GM21723 (cell line): ENCODE data around the gene GAK.

Source experiments
- ATAC-seq: cut with Tn5 transposase; IDR thresholded peaks from one replicate; pipeline ENCODE4 v1.9.1; 2021; ENCODE audit warnings: mild to moderate bottlenecking, moderate library complexity; ENCODE audit not compliant: unreplicated experiment

Gene GAK

DNA sequence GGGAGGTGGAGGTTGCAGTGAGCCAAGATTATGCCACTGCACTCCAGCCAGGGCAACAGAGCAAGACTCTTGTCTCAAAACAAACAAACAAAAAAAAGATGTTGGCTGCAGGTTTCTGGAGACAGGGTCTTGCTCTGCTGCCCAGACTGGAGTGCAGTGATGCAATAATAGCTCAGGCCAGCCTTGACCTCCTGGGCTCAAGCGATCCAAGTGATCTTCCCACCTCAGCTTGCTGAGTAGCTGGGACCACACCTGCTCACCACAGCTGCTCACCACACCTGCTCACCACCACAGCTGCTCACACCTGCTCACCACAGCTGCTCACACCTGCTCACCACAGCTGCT, 76.3 kb downstream of the GAK start:
- no peak for ATAC-seq

DNA sequence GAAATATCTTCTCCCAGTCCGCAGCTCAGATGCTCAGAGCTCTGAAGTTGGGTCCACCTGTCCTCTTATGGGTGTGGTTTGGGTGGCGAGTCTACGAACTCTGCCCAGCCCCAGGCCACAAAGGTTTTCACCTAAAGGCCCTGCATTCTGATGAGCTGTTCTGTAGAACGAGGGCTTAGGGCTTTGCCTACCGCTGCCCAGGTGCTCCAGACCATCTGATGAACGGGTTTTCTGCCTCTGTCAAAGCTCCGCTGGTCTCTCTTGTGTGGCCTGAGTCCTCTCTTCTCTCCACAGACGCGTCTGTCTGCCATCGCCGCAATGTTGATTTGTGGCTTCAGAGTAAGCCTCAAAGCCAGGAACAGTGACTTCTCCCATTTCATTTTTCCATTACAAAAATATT, 77.8 kb downstream of the GAK start:
- no peak for ATAC-seq

DNA sequence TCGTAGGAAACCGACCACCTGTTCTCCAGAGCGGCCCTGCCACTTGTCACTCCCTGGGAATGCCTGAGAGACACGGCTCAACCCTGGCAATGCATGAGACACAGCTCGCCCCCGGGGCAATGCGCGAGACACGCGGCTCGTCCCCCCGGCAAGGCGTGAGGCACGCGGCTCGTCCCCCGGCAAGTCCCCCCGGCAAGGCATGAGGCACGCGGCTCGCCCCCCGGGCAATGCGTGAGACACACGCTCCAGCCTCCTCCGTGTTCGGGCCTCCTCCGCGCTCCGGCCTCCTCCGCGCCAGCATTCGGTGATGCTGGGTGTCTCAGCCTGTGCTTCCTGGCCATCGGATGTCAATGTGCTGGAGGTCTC, 78.7 kb downstream of the GAK start:
- no peak for ATAC-seq

DNA sequence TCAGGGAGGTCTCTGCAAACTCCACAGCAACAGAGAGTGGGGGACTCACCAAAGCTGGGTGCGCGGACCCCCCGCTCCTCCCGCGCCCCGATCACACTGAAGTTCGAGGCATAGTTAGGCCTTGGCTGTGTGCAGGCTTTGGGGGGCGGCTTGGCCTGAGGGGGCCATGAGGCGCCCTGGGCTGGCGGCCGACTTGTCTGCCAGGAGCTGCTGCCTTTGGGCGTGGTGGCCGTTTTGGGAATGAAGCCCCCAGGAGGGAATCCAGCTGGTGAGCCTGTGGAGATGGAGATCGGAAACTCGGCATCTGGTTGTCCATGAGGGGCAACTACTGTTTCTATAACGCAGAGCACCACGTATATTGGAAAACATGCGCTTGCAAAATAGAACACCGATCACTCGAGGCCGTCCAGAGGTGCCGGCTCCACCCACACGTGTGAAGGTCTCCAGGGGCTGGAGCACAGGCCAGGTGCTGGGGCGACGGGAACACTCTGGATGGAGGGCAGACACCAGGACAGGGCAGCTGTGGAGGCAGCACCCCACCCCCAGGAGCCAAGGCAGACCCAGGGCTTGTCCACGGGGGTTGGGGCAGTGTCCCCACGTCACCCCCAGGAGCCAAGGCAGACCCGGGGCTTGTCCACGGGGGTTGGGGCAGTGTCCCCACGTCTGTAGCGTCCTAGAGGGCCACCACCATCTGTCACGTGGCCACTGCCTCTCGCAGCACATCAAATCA, 80.2 kb downstream of the GAK start:
- ATAC-seq, result no peak

DNA sequence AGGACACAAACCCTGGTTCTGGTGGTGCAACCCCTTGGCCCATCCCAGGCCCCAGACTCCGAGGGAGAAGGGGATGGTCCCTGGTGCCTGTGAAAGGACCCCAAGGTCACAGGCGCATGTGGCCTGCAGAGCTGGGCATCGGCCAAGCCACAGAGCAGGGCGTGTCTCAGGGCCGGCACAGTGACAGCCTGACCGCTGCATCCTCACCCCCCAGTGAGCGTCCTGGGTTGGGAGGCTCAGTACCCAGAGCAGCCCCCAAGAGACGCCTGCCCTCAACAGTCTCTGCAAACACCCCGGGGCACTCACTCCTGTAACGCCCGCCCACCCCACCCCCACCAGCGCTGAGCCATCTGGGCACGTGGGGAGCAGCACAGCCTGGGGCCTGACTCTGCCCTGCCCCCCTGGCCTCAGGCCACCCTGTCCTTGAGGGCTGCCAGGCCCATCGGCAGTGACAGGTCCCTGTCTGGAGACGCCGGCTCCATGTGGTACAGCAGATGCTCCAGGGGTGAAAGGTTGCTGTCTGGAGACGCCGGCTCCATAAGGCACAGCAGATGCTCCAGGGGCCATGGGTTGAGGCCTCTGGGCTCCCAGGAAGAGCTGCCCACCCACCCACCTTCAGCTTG, 81.7 kb downstream of the GAK start:
- ATAC-seq, result no peak

DNA sequence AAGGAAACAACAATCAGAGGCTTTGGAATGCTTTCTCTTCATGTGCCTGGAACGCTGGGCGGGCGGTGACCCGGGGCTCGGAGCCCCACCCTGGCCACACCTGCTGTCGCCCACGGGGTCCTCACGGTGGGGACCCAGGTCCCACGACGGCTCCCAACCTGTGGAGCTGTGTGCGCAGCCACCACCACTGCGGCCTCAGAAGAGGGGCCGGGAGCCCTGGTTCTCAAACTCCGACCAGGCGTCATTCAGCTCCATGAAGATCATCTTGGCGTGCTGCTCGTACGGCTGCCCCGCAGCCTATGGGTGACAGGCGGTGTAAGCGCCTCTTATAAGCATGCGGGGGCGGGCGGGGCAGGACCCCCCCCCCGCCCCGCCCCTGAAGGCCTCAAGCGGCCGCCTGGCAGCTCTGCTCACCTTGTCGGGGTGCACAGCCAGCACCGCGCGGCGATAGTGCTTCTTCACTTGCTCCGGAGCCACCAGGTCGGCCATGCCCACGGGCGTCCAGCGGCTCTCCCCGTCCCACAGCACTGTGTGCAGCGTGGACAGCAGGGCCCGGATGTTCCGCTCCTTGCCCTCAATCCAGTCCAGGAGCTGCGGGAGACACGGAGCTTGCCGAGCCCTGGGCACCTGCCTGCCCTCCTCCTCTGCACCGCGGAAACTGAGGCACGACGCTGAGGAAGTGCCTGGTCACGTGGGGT, 82.5 kb downstream of the GAK start:
- ATAC-seq, result no peak

DNA sequence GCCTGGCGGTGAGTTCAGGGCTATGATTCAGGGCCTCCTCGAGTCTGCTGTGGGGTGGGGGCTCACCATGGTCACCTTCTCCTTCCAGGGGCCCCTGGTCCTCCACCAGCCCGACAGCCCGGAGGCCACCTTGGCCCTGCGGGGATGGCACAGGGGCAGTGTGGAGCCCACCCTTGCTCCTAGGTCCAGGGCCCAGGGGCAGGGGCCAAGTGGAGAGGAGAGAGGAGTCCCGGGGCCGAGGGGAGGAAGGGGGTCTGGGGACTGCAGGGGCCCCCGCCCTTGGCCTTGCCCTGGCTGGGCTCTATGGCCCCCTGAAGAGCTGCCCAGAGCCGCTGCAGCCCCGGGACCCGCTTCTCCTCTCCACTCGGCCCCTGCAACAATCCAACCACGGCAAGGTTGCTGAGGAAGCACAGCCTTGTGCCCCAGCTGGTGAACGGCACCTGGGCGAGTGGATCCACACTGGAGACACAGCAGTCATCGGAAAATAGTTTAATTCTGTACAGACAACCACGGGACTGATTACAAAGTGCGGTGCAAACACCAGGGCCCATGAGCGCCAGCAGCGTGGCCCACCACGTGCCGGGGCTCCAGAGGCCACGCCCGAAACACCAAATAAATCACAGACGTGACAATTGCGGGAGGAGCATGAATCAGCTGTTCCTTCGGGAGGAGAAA, 83.2 kb downstream of the GAK start:
- no peak for ATAC-seq

DNA sequence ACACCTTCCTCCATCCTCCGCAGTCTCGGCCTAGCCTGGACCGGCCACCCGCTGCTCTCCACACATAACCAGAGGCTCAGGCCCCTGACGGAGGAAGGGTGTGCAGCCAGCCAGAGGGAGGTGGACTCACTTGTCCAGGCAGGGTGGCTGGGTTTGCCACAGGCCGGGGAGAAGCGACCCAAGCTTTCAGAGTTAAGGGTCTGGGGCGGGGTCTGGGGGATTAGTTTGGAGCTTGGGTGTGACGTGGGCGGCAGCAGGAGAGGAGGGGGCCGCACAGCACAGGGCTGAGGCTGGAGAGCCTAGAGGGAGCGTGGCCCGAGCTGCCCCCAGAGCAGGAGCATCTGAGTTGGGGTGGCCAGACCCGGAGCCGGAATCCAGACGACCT, 83.8 kb downstream of the GAK start:
- no peak for ATAC-seq

DNA sequence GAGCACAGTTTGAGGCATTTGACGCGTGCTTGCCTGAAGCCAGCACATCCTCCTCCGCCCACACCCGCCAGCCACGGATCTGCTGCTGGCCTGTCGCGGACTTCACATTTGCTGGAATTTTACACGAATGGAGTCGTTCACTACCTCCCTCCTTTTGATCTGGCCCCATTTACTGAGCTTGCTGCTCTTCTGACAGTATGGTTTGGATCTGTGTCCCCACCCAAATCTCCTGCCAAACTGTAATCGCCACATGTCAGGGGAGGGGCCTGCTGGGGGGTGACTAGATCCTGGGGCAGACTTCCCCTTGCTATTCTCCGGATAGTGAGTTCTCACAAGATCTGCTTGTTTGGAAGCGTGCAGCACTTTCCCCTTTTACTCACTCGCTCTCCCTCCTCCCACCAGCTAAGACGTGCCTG, 86.3 kb downstream of the GAK start:
- ATAC-seq, result no peak

DNA sequence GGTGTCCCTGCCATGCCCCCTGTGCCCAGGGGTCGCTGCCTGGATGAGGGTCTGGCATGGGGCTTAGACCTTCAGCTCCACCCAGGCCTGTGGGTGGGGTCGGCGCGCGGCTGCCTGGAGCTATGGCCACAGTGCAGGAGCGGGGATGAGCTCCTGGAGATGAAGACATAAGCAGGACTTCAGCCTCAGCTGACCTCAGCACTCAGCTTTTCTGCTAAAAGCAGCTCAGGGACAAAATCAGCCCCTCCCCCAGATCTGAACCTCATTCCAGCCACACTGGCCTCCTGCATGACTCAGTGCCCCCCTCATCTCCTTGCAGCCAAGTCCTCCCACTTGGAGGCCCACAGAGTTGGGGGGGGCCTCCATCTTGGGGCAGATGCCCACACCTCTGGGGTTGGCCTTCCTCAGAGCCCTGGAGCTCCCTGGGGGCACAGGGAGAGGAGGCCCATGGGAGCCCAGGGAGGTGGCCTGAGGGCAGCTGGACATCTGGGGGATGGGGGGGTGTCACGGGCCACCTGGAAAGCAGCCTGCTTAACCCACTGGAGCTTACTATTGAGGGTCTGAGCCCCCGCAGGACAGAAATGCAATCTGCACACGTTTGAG, 86.8 kb downstream of the GAK start:
- ATAC-seq, result no peak

DNA sequence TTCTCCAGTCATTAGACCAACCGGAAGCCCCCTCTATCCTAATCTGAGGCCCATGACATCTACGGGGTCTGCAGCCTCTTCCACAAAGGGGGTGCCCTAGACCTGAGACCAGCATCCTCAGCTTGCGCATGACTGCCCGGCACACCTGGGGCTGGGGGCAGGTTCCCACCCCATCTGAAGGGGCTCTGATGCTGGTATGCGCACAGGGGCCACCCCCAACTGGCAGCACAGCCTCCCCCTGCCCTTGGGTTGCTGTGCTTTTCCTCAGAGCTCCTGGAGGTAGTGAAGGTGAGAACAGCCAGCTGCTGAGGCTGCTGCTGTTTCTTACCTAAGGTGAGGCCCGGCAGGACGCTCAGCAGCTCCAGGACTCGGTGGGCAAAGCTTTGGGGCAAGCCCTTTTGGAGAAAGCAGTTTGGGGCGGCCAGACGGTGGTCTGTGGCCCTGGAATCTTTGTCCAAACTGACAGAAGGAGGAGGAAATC, 87.3 kb downstream of the GAK start:
- ATAC-seq, result no peak

DNA sequence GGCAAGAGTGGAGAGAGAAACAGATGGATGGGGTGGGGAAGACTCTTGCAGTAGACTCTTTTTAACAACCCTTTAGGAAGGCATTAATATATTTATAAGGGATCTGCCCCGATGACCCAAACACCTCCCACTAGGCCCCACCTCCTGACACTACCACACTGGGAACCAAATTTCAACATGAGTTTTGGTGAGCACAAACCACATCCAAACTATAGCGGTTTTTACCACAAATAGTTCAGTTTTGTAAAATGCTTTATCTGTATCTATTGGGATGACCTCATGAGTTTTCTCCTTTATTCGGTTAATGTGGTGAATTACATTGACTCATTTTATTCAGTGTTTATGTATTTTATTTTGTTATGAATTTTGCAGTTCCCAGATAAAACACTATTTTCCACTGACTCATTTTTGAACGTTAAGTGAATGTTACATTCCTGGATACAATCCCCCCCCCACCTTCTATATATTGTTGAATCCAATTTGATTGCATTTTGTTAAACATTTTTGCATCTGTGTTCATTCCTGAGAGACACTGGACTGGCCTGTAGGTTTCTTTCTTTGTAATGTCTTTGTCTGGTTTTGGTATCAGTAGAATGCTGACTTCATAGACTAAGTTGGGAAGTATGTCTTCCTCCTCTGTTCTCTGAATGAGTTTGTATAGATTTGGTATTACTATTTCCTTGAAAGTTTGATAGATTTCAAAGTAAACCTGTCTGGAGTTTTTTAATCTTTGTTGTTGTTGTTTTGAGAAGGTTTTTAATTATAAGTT, 92.3 kb downstream of the GAK start:
- no peak for ATAC-seq

DNA sequence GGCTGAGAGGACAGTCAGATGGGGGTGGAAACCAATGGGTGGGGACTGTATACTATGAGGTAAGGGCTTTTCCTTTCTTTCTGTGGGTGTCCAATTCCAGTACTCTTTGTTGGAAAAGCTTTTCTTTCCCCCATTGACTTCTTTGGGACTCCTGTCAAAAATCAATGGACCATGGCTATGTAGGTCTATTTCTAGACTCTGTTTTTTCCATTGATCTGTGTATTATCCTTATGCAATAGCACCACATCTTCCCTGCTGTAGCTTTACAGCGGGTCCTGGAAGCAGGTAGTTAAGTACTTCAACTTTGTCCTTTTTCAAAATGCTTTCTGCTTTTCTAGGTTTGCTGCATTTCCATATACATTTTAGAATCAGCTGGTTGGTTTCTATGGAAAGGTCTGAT, 94.3 kb downstream of the GAK start:
- no peak for ATAC-seq

DNA sequence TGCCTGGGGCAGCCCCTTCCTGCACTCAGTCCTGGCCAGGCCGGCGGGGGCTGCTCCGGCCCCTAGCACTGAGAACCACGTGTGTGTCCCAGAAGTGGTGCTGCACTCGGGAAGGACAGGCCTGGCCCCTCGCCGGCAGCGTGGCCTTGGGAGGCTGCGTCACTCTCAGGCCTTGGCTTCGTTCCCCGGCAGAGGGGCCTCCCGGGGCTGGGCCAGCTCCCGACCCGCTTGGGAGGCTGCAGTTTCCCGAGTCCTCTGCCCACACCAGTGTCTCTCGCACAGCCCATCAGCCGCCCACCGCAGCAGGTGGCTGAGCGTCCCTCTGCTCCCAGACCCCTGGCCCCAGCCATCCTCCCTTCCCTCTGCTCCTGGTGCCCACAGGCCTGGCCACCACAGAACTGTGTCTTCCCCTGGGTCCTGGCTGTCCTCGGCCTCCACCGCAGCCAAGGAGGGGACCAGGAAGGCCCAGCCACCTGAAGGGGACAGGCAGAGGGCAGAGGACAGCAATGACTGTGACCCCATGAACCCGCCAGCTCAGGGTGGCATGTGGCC, 95.3 kb downstream of the GAK start:
- ATAC-seq, result no peak

DNA sequence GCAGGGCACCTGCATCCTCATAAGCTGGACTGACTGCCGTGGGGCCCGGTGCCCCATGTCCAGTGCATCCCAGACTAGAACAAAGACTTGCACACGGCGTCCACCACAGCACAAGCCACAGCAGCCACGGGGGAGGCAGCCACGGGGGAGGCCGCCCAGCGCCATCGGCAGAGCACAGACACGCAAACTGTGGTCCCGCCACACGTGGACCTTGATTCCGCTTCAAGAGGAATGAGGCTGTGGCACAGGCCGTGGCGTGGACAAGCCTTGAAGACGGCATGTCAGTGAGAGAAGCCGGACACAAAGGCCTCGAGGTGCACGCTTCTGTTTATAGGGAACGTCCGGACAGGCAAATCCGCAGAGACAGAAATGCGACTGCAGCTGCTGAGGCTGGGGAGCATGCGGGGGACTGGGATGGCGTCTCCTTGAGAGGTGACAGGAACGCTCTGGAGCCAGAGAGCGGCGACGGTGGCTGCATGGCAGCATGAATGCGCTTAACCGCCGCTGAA, 96.1 kb downstream of the GAK start:
- ATAC-seq, result no peak

DNA sequence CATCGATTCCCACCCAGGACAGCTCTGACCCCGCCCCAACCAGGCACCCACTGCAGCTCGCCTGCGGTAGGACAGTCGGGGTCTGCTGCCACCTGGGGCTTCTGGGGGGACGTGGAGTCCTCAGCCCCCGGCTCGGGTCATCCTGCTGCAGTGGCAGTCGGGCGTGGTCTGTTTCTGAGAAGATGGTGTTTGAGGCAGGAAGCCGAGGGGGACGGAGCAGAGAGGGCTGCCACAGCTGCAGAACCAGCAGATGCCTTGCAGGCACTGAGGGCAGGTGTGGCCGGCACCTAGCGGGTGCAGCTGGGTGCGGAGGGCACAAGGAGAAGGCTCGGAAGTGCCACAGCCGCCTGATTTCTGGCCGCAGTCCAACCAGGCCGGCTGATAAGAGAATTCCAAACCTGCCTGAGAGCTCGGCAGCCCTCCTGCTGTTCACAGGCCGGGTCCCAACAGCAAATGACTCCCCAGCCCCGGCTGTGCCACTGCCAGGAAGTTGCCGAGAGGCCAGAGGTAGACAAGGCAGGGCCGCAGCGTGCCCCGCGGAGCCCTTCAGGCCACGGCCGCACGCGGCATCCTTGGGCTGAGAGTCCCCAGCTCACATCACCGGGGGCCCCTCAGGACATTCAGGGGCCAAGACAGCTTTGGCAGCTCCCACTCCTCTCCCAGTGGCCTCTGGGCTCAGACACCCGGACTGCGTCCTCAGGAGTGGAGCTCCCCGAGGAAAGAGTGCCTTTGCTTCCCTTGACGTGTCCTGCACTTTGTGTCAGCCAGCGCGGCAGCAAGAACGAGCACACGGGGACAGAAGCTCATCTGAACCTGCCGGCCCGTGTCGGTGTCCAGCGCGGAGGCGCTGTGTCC, 96.7 kb downstream of the GAK start:
- ATAC-seq, result no peak

DNA sequence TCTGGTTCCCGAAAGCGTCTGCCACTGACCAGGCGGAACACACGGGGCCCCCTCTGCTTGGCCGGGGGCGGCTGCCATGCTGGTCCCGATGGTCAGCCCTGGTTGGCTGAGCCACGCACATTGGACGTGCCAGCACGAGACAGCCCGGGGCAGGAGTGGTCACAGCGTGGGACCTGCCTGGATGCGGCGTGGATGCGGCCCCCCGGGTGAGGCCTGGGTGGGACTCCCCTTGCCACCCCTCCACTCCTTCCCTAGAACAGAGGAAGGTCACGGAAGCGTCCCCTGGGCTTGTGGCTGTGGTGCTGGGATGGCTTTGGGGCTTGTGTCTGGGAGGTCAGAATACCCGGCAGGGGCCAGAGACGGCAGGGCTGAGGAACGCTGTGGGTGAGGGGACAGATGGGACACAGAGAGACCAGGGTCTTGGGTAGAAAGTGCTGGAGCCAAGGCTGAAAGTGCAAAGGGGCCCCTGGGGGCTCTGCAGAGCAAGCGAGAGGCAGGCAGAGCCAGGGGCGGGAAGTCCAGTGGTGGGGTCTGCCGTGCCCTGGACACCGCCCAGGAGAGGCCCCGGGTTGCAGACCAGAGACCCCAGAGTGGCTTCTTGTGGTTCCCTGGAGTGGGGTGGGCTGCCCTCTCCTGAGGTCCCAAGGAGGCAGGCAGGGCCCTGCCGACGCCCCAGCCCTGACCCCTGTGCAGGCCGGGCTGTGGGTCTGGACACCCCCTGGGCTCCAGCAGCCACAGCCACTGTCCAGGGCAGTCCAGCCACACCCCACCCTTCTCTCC, 97.6 kb downstream of the GAK start:
- no peak for ATAC-seq

DNA sequence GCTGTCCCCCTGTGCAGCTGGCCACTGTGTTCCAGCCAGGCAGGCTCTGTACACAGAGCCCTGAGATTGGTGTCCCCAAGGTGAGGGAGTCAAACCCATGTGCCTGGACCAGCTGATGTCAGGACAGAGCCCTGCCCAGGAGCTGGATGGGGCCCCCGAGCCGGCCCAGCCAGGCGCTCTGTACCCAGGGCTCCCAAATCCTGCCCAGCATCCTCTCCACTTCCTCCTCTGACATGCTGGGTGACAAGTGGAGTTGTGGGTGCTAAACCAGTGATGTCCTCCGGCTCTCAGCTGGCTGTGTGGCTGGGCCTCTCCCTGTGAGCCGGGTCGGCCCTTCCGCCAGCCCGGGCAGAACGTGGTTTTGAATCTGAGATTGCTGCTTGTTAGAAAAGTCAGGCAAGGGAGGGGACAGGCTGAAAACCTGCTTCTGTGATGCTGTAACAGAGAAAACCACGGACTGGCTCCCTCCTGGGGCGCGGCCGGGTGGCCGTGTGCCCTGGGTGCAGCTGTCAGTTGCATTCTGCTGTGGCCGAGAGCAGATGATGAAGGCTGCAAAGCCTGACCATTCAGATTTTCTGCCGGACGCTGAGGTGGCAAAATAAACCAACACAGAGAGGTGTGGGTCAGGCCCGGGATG, 98.3 kb downstream of the GAK start:
- no peak for ATAC-seq
